Muscle of leg (tissue), 11 donors: Measurements from ENCODE around the gene RUFY1. TPM values are rescaled to one million over a fixed set of nuclear protein-coding genes. Genes with fewer than 3 reads are reported as not detected.
"Not testable (repeated sequence)": the region's sequence is repeated elsewhere in the genome, so short reads cannot be mapped to it uniquely, and the experiment has no call there.

Experiments
- DNase-seq: peaks from one replicate; pipeline ENCODE4 v3.0.0; 2013
- H3K27ac ChIP-seq: one replicate; pipeline ENCODE4 v1.5.1; 2013; ENCODE audit warnings: mild to moderate bottlenecking, low read length, control low read depth
- H3K27me3 ChIP-seq: one replicate; pipeline ENCODE4 v1.6.1; 2013; ENCODE audit warnings: low read length; ENCODE audit not compliant: control insufficient read depth, insufficient read depth
- H3K36me3 ChIP-seq: one replicate; pipeline ENCODE4 v1.6.1; 2013; ENCODE audit warnings: low read length; ENCODE audit not compliant: control insufficient read depth, insufficient read depth
- H3K4me1 ChIP-seq: one replicate; pipeline ENCODE4 v1.6.1; 2013; ENCODE audit warnings: low read length; ENCODE audit not compliant: control insufficient read depth, insufficient read depth
- H3K4me3 ChIP-seq: one replicate; pipeline ENCODE4 v1.5.1; 2013; ENCODE audit warnings: low read length, control low read depth
- H3K9me3 ChIP-seq: replicated peaks from 2 replicates; pipeline ENCODE4 v1.6.1; 2013; ENCODE audit warnings: low read depth, low read length; ENCODE audit not compliant: control insufficient read depth
- WGBS: methylation state at CpG from one replicate; pipeline ENCODE4 v1.1.5; 2013; ENCODE audit warnings: missing lambda C conversion rate; ENCODE audit not compliant: insufficient coverage; 5-methylcytosine and 5-hydroxymethylcytosine counted together
- polyA plus RNA-seq, 8 donors: library from polyadenylated mRNA; unstranded; fragments of 120-200 nt; gene quantifications; one replicate each; pipeline versions ENCODE4 v1.2.1 to v1.2.3, GENCODE V29; 2013; ENCODE audit warnings: inconsistent platforms in 1 of 8, low replicate concordance in 1 of 8; ENCODE audit not compliant: insufficient read length in 8 of 8, insufficient read depth in 1 of 8
- total RNA-seq: library from RNA; stranded (reverse); fragments of 120-200 nt; gene quantifications from one replicate; pipeline ENCODE4 v1.2.4, GENCODE V29; 2013

Gene RUFY1
- total and polyA plus RNA-seq, 9 donors: 30.9 to 41.0 (median 35.8) TPM

DNA sequence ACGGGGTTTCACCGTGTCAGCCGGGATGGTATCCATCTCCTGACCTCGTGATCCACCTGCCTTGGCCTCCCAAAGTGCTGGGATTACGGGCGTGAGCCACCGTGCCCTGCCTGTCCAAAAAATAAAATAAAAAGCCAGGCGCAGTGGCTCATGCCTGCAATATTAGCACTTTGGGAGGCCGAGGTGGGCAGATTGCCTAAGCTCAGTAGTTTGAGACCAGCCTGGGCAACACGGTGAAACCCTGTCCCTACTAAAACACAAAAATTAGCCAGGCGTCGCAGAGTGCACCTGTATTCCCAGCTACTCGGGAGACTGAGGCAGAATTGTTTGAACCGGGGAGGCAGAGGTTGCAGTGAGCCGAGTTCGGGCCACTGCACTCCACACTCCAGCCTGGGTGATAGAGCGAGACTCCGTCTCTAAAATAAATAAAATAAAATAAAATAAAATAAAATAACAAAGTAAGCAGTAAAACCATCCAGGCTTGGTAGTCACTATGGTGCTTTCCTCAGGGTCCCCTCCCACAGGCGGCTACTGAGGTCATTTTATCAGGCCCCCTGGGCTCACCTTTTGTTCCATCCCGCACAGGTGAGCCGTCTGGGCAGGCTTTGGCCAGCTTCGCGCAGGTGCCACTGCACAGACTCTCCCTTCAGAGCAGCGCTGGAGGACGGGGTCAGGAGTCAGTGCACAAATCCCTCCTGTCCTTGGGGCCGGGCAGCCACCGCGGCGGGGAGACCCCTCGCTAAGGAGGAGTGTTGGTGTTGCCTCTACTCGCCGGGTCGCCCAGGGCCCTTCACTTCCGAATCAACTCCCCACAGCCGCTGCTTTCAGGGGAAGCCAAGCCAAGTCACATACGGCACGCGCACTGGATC is 83.4 kb downstream of the RUFY1 start:
- H3K9me3 ChIP-seq, H3K36me3 ChIP-seq, DNase-seq, H3K27ac ChIP-seq, H3K27me3 ChIP-seq, H3K4me1 ChIP-seq: not testable (repeated sequence)
- H3K4me3 ChIP-seq: peak overlapping the region; percentile 16
- WGBS: 95% methylated on average over 6 of the region's 38 CpGs

DNA sequence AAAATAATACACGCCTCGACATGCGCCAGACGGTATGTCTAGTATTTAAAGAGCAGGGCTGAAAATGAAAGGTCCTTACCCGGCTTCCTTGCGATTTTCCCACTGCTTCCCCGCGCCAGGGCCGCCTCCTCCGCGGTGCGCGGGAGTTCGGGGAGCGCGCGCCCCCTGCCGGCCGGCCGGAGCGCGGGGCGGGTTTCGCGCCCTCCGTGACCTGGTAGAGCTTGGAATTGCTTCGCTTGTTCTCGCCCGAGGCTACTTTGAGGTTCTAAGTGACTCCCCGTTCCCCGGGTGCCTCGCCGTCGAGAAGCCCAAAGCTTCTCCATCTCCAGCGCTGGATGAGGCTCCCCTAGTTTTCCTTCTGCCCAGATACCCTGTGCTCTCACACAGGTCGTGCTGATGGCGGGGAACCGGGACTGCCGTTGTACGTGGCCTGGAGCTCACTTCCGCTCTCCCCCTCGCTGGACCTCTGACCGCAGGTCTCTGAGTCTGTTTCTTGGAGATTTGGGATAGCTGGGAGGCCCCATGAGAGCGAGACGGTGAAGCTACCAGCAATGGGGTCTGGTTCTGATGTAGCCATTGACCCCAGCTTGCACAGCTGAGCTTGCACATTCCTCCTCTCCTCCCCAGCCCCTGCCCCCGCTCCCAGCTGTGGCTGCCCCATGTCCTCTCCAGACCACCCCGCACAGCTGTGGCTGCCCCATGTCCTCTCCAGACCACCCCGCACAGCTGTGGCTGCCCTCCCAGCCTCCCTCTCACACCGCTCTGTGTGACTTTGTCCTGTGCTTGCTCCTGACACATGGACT is 84.2 kb downstream of the RUFY1 start:
- not testable (repeated sequence) for H3K27me3 ChIP-seq, H3K36me3 ChIP-seq, DNase-seq, H3K4me3 ChIP-seq, H3K27ac ChIP-seq, H3K4me1 ChIP-seq, H3K9me3 ChIP-seq
- WGBS: no CpG with 5 or more reads among the region's 49 CpGs

DNA sequence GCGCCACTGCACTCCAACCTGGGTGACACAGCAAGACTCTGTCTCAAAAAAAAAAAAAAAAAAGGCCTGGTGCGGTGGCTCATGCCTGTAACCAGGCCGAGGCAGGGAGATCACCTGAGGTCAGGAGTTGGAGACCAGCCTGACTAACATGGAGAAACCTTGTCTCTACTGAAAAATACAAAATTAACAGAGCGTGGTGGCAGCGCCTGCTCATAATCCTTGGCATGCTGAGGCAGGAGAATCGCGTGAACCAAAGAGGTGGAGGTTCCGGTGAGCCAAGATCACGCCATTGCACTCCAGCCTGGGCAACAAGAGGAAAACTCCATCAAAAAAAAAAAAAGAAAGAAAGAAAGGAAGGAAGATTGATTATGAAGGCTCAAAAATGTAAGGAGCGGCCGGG is 88.9 kb downstream of the RUFY1 start:
- H3K27ac ChIP-seq, H3K36me3 ChIP-seq, DNase-seq, H3K4me1 ChIP-seq, H3K27me3 ChIP-seq, H3K9me3 ChIP-seq, H3K4me3 ChIP-seq: not testable (repeated sequence)
- 91% methylated on average over 3 of the region's 11 CpGs for WGBS

DNA sequence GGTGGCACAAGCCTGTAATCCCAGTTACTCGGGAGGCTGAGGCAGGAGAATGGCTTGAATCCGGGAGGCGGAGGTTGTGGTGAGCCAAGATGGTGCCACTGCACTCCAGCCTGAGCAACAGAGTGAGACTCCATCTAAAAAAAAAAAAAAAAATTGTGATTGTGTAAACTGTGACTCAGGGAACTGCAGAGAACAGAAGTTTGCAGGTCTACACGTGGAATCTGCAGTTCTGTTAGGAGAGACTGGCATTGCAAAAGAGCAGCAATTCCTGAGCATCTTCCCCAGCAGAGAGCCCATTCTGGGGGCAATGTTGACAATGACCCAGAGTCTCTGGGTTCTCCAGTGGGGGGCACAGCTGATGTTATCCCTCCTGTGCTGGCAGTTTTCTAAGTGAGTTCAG is 91.4 kb downstream of the RUFY1 start:
- WGBS: no CpG with 5 or more reads among the region's 4 CpGs
- not testable (repeated sequence) for H3K27ac ChIP-seq, H3K4me3 ChIP-seq, H3K9me3 ChIP-seq, DNase-seq, H3K36me3 ChIP-seq, H3K4me1 ChIP-seq, H3K27me3 ChIP-seq

- not testable (repeated sequence) for H3K36me3 ChIP-seq
These were observed 92.3 kb downstream of the RUFY1 start for GRCh38 chr5:179642626-179643025.

GRCh38 chr5:179643141-179643920 is 93.0 kb downstream of the RUFY1 start:
- H3K4me3 ChIP-seq, H3K27ac ChIP-seq, H3K36me3 ChIP-seq, H3K9me3 ChIP-seq, H3K4me1 ChIP-seq, DNase-seq, H3K27me3 ChIP-seq: not testable (repeated sequence)
- 85% methylated on average over 13 of the region's 16 CpGs for WGBS

More at GRCh38 chr5:179642626-179643025, 92.3 kb downstream of the RUFY1 start:
- not testable (repeated sequence) for H3K27me3 ChIP-seq, H3K27ac ChIP-seq, H3K4me3 ChIP-seq, H3K9me3 ChIP-seq, H3K4me1 ChIP-seq, DNase-seq
- WGBS: 93% methylated on average over 6 of the region's 17 CpGs

DNA sequence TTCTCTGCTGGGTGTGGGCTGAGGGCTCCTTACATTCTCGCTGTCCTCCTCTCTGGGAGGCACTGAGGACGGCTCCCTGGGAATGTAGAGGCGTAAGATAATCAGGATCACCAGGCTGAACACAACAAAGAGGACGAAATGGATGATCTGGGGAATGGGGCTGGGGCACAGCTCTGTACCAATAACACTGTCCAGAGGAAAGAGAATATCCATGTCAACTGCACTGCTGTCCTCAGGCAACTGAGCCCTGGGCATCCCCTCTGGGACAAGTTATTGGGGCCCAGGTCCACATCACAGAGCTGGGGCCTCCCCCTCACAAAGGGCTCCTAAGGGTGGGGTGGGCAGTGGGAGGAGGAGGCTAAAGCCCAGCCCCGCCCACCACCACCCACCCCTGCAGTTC is 94.4 kb downstream of the RUFY1 start:
- not testable (repeated sequence) for H3K27ac ChIP-seq, H3K9me3 ChIP-seq, H3K36me3 ChIP-seq, H3K27me3 ChIP-seq, DNase-seq, H3K4me1 ChIP-seq, H3K4me3 ChIP-seq
- 68% methylated on average over 3 of the region's 5 CpGs for WGBS

DNA sequence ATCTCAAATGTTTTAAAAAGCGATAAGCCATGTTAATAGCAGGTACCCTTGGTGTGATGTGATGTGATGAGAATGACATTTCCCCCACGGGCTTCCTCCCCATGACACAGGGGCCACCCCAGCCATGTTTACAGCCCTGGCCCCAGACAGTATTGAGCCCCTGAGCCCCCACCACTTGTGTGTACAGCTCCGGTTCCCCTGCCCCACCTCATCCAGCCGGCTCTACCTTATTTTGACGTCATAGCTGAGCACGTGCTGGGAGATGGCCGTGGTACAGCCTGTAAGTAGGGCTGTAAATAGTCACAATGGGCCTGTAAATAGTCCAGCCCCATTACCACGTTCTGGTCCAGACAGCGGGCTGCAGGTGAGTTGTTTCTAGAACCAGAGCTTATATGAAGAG is 98.1 kb downstream of the RUFY1 start:
- Histone ChIP-seq H3K36me3 (no peaks in the 10 kb centered on the region), H3K9me3 (no peaks in the 10 kb centered on the region), H3K4me1 (no peaks in the 10 kb centered on the region), H3K27me3 (no peaks in the 10 kb centered on the region), H3K4me3 (no peak overlapping the region), H3K27ac (no peak overlapping the region)
- no peak for DNase-seq
- 40% methylated on average over 1 of the region's 9 CpGs for WGBS

- H3K27ac ChIP-seq, DNase-seq, H3K9me3 ChIP-seq, H3K4me1 ChIP-seq, H3K36me3 ChIP-seq, H3K4me3 ChIP-seq, H3K27me3 ChIP-seq: not testable (repeated sequence)
- WGBS: 33% methylated on average over 2 of the region's 10 CpGs
These were observed 98.9 kb downstream of the RUFY1 start for GRCh38 chr5:179649166-179649703.

DNA sequence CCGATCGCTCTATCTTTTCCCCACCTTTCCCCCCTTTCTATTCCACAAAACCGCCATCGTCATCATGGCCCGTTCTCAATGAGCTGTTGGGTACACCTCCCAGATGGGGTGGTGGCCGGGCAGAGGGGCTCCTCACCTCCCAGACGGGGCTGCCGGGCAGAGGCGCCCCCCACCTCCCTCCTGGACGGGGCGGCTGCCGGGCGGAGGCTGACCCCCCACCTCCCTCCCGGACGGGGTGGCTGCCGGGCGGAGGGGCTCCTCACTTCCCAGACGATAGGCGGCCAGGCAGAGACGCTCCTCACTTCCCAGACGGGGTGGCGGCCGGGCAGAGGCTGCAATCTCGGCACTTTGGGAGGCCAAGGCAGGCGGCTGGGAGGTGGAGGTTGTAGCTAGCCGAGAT is 99.9 kb downstream of the RUFY1 start:
- not testable (repeated sequence) for H3K4me1 ChIP-seq, H3K27ac ChIP-seq, H3K4me3 ChIP-seq, DNase-seq, H3K9me3 ChIP-seq, H3K27me3 ChIP-seq, H3K36me3 ChIP-seq
- 87% methylated on average over 5 of the region's 26 CpGs for WGBS
